HepG2 (cell line): ENCODE results near the gene SLCO4A1. TPM values are rescaled to one million over a fixed set of nuclear protein-coding genes. Genes with fewer than 3 reads are reported as not detected.
A peak's percentile ranks its signal among the peaks of the same experiment; 100 is the strongest.

Experiments used
- ATRX ChIP-seq: sonication (generic); formaldehyde crosslinking; IDR thresholded peaks from 2 replicates; pipeline ENCODE4 v1.4.0; 2020; ENCODE audit warnings: missing genetic modification reagents, borderline replicate concordance
- BORCS8-MEF2B ChIP-seq: sonication (generic); formaldehyde crosslinking; IDR thresholded peaks from 2 replicates; pipeline ENCODE4 v1.8.0; 2022; ENCODE audit warnings: mild to moderate bottlenecking, missing genetic modification reagents
- CCAR2 ChIP-seq: fragments of 200-400 bp; formaldehyde crosslinking; optimal IDR thresholded peaks from 2 replicates; pipeline ENCODE3; 2018; ENCODE audit warnings: low read depth, mild to moderate bottlenecking, low read length, moderate library complexity
- CCDC6 ChIP-seq: sonication (generic); formaldehyde crosslinking; IDR thresholded peaks from 2 replicates; pipeline ENCODE4 v1.8.1; 2022; ENCODE audit warnings: mild to moderate bottlenecking, missing genetic modification reagents, moderate library complexity
- GATAD1 ChIP-seq: IDR thresholded peaks from 2 replicates; pipeline ENCODE4 v1.6.1; 2016; ENCODE audit warnings: missing genetic modification reagents, missing compliant biosample characterization
- GZF1 ChIP-seq: sonication (generic); formaldehyde crosslinking; IDR thresholded peaks from 2 replicates; pipeline ENCODE4 v1.5.1; 2020; ENCODE audit warnings: mild to moderate bottlenecking, missing genetic modification reagents
- HNF4G ChIP-seq, 2 experiments: sonication (generic) in 1 of 2; formaldehyde crosslinking in 1 of 2; IDR thresholded peaks; 2 replicates each; pipeline versions ENCODE4 v1.4.0 to v1.6.1; 2011 to 2020; ENCODE audit warnings: borderline replicate concordance in 2 of 2, low read depth in 2 of 2, mild to moderate bottlenecking in 2 of 2, low read length in 1 of 2, missing genetic modification reagents in 1 of 2, moderate library complexity in 1 of 2
- HOXA5 ChIP-seq: sonication (generic); formaldehyde crosslinking; IDR thresholded peaks from 2 replicates; pipeline ENCODE4 v1.4.0; 2020; ENCODE audit warnings: missing genetic modification reagents
- MAFK ChIP-seq, 2 experiments: IDR thresholded peaks in 1 of 2; conservative IDR thresholded peaks in 1 of 2; 2 replicates each; pipeline ENCODE4 v1.6.1; 2011; ENCODE audit warnings: improper control_type of control experiment in 2 of 2, low read length in 2 of 2
- NAIF1 ChIP-seq: sonication (generic); formaldehyde crosslinking; IDR thresholded peaks from 2 replicates; pipeline ENCODE4 v1.5.0; 2020; ENCODE audit warnings: mild to moderate bottlenecking, missing genetic modification reagents, borderline replicate concordance
- NR2C2 ChIP-seq: sonication (generic); formaldehyde crosslinking; IDR thresholded peaks from 2 replicates; pipeline ENCODE4 v1.4.0; 2020; ENCODE audit warnings: missing genetic modification reagents, mild to moderate bottlenecking, moderate library complexity, borderline replicate concordance
- PCBP1 ChIP-seq: fragments of 200-400 bp; formaldehyde crosslinking; IDR thresholded peaks from 2 replicates; pipeline ENCODE4 v1.6.1; 2017; ENCODE audit warnings: mild to moderate bottlenecking, low read depth, low read length, borderline replicate concordance
- POLR2A ChIP-seq, 2 experiments: IDR thresholded peaks; 2 replicates each; pipeline ENCODE4 v1.6.1; 2011; ENCODE audit warnings: low read depth in 2 of 2, low read length in 2 of 2, mild to moderate bottlenecking in 1 of 2, moderate library complexity in 1 of 2; ENCODE audit not compliant: insufficient read depth in 1 of 2
- RAD51 ChIP-seq: fragments of 450-650 bp; IDR thresholded peaks from 2 replicates; pipeline ENCODE4 v1.6.1; 2016; ENCODE audit warnings: borderline replicate concordance
- SNAI1 ChIP-seq: sonication (generic); formaldehyde crosslinking; IDR thresholded peaks from 2 replicates; pipeline ENCODE4 v1.5.0; 2020; ENCODE audit warnings: mild to moderate bottlenecking, missing genetic modification reagents, borderline replicate concordance
- ZMYM3 ChIP-seq: sonication (generic); formaldehyde crosslinking; IDR thresholded peaks from 2 replicates; pipeline ENCODE4 v1.5.1; 2020; ENCODE audit warnings: mild to moderate bottlenecking, missing genetic modification reagents
- ZNF333 ChIP-seq: sonication (generic); formaldehyde crosslinking; IDR thresholded peaks from 2 replicates; pipeline ENCODE4 v1.4.0; 2020; ENCODE audit warnings: mild to moderate bottlenecking, missing genetic modification reagents, borderline replicate concordance
- ZNF34 ChIP-seq: sonication (generic); formaldehyde crosslinking; IDR thresholded peaks from 2 replicates; pipeline ENCODE4 v1.4.0; 2020; ENCODE audit warnings: mild to moderate bottlenecking, missing genetic modification reagents, borderline replicate concordance
- ZNF354B ChIP-seq: sonication (generic); formaldehyde crosslinking; IDR thresholded peaks from 2 replicates; pipeline ENCODE4 v1.8.0; 2022; ENCODE audit warnings: mild to moderate bottlenecking, missing genetic modification reagents
- ZNF484 ChIP-seq: sonication (generic); formaldehyde crosslinking; IDR thresholded peaks from 2 replicates; pipeline ENCODE4 v1.5.1; 2020; ENCODE audit warnings: mild to moderate bottlenecking, low read depth, missing genetic modification reagents, borderline replicate concordance
- ZNF616 ChIP-seq: sonication (generic); formaldehyde crosslinking; IDR thresholded peaks from 2 replicates; pipeline ENCODE4 v1.5.0; 2020; ENCODE audit warnings: low read depth, mild to moderate bottlenecking, missing genetic modification reagents
- ZNF720 ChIP-seq: sonication (generic); formaldehyde crosslinking; IDR thresholded peaks from 2 replicates; pipeline ENCODE4 v1.4.0; 2020; ENCODE audit warnings: missing genetic modification reagents
- ZNF761 ChIP-seq: sonication (generic); formaldehyde crosslinking; conservative IDR thresholded peaks from 2 replicates; pipeline ENCODE4 v1.4.0; 2020; ENCODE audit warnings: mild to moderate bottlenecking, missing genetic modification reagents
- polyA plus RNA-seq, 8 experiments: library from polyadenylated mRNA; depleted of rRNA in 3 of 8; stranded (reverse) in 7 of 8; unstranded in 1 of 8; fragments of >200 nt; fragmentation: Illumina TruSeq in 4 of 8; extraction: Trizol in 4 of 8; gene quantifications; 2 replicates each; pipeline versions ENCODE4 v1.2.1 to v1.2.3, GENCODE V29; 2011 to 2016; ENCODE audit warnings: low read depth in 4 of 8, missing spikeins in 1 of 8, mixed read lengths in 1 of 8; ENCODE audit not compliant: insufficient read depth in 1 of 8
- total RNA-seq, 5 experiments: library from RNA; depleted of rRNA; stranded (reverse); fragments of >200 nt; fragmentation: Illumina TruSeq; extraction: Trizol; gene quantifications; 2 replicates each; pipeline ENCODE4 v1.2.3, GENCODE V29; 2016; ENCODE audit warnings: low read depth in 1 of 5
- TF ChIP-seq, protein P1 (sequence below): sonication (generic); formaldehyde crosslinking; IDR thresholded peaks from 2 replicates; pipeline ENCODE4 v1.4.0; 2020; ENCODE audit warnings: mild to moderate bottlenecking, missing genetic modification reagents
- TF ChIP-seq, protein P2 (sequence below): sonication (generic); formaldehyde crosslinking; IDR thresholded peaks from 2 replicates; pipeline ENCODE4 v1.4.0; 2020; ENCODE audit warnings: missing genetic modification reagents
- TF ChIP-seq, protein P3 (sequence below): sonication (generic); formaldehyde crosslinking; IDR thresholded peaks from 2 replicates; pipeline ENCODE4 v1.5.1; 2020; ENCODE audit warnings: mild to moderate bottlenecking, missing genetic modification reagents, borderline replicate concordance
- TF ChIP-seq, protein P4 (sequence below): sonication (generic); formaldehyde crosslinking; conservative IDR thresholded peaks from 2 replicates; pipeline ENCODE4 v1.4.0; 2020; ENCODE audit warnings: missing genetic modification reagents

SLCO4A1 gene
- total and polyA plus RNA-seq, 2 of the 13 experiments (the other 11 are each of a cell fraction or from before 2014, with no cell fraction given): 55.5 to 112 TPM

DNA sequence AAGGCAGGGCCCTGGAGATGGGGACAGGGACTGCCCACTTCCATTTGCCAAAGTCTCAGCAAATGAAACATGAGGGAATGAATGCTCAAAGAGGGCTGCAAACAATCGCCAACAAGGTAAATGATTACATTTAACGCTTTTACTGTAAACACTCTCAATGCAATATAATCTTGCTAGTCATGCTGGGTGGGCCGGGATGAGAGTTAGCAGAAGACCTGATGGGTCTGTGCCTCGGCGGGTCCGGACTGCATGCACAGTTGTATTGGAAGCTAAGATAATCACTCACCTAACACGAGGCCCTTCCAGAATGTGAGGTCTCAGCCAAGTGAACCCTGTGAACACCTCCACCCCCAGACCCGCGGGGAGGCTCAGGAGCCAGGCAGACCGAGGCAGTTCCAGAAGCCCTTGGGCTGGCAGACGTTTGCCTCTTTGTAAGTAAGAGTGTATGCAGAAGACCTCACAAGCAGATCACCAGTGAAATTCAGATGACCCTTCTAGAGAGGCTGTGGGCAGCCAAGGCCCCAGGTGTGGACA lies 4.7 kb upstream of the SLCO4A1 start (continued):
- TF ChIP-seq HNF4G (IDR thresholded peaks at IDR 0.05; ENCODE audit: borderline replicate concordance, low read depth, low read length): no peak
- TF ChIP-seq HNF4G (CRISPR knock-in tag; IDR thresholded peaks at IDR 0.05; ENCODE audit: borderline replicate concordance, low read depth): no peak
- no peak for TF ChIP-seq GATAD1 (CRISPR knock-in tag)
- TF ChIP-seq ATRX: no peak
- TF ChIP-seq, protein P1, sequence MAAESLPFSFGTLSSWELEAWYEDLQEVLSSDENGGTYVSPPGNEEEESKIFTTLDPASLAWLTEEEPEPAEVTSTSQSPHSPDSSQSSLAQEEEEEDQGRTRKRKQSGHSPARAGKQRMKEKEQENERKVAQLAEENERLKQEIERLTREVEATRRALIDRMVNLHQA: no peak
- TF ChIP-seq, protein P2, sequence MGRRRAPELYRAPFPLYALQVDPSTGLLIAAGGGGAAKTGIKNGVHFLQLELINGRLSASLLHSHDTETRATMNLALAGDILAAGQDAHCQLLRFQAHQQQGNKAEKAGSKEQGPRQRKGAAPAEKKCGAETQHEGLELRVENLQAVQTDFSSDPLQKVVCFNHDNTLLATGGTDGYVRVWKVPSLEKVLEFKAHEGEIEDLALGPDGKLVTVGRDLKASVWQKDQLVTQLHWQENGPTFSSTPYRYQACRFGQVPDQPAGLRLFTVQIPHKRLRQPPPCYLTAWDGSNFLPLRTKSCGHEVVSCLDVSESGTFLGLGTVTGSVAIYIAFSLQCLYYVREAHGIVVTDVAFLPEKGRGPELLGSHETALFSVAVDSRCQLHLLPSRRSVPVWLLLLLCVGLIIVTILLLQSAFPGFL (CRISPR knock-in tag): no peak
- TF ChIP-seq ZMYM3 (CRISPR knock-in tag): no peak
- no peak for TF ChIP-seq POLR2A (IDR thresholded peaks at IDR 0.05; ENCODE audit: insufficient read depth in 1 of 2, low read depth in 2 of 2, low read length in 2 of 2)
- TF ChIP-seq CCAR2: no peak
- TF ChIP-seq CCDC6 (CRISPR knock-in tag): no peak
- no peak for TF ChIP-seq ZNF720 (CRISPR knock-in tag)
- no peak for TF ChIP-seq GZF1
- no peak for TF ChIP-seq MAFK (conservative IDR thresholded peaks at IDR 0.05 in 1 of 2, IDR thresholded peaks at IDR 0.05 in 1 of 2; ENCODE audit: low read length in 2 of 2)
- 0 out of 2 replicates have a peak, but pooled peaks have one; percentile 20 for TF ChIP-seq NR2C2 (CRISPR knock-in tag)
- TF ChIP-seq NAIF1 (CRISPR knock-in tag): no peak
- TF ChIP-seq, protein P3, sequence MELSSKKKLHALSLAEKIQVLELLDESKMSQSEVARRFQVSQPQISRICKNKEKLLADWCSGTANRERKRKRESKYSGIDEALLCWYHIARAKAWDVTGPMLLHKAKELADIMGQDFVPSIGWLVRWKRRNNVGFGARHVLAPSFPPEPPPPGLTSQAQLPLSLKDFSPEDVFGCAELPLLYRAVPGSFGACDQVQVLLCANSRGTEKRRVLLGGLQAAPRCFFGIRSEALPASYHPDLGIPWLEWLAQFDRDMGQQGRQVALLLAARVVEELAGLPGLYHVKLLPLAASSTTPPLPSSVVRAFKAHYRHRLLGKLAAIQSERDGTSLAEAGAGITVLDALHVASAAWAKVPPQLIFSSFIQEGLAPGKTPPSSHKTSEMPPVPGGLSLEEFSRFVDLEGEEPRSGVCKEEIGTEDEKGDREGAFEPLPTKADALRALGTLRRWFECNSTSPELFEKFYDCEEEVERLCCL (CRISPR knock-in tag): no peak
- TF ChIP-seq HOXA5 (CRISPR knock-in tag): no peak
- peak; percentile 86; the same call in 1 of the 2 replicates for TF ChIP-seq ZNF333 (CRISPR knock-in tag)
- no peak for TF ChIP-seq ZNF761 (CRISPR knock-in tag)
- TF ChIP-seq PCBP1: no peak
- no peak for TF ChIP-seq BORCS8-MEF2B
- TF ChIP-seq ZNF354B (CRISPR knock-in tag): no peak
- TF ChIP-seq ZNF616 (CRISPR knock-in tag): no peak
- TF ChIP-seq ZNF34 (CRISPR knock-in tag): no peak
- TF ChIP-seq SNAI1: 0 out of 2 replicates have a peak, but pooled peaks have one; percentile 42
- TF ChIP-seq RAD51: no peak
- TF ChIP-seq, protein P4, sequence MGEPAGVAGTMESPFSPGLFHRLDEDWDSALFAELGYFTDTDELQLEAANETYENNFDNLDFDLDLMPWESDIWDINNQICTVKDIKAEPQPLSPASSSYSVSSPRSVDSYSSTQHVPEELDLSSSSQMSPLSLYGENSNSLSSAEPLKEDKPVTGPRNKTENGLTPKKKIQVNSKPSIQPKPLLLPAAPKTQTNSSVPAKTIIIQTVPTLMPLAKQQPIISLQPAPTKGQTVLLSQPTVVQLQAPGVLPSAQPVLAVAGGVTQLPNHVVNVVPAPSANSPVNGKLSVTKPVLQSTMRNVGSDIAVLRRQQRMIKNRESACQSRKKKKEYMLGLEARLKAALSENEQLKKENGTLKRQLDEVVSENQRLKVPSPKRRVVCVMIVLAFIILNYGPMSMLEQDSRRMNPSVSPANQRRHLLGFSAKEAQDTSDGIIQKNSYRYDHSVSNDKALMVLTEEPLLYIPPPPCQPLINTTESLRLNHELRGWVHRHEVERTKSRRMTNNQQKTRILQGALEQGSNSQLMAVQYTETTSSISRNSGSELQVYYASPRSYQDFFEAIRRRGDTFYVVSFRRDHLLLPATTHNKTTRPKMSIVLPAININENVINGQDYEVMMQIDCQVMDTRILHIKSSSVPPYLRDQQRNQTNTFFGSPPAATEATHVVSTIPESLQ (CRISPR knock-in tag): no peak
- TF ChIP-seq ZNF484 (CRISPR knock-in tag): no peak
